WTC11 (cell line): ENCODE measurements around the gene CPLX3. TPM values are rescaled to one million over a fixed set of nuclear protein-coding genes. Genes with fewer than 3 reads are reported as not detected.
A peak's percentile ranks its signal among the peaks of the same experiment; 100 is the strongest.

ENCODE experiments used
- ATAC-seq: fragments of 200-7000 bp; cut with Tn5 transposase; 2 replicates; pipeline ENCODE4 v1.10.0; 2021; ENCODE audit warnings: mild to moderate bottlenecking, moderate library complexity
- CTCF ChIA-PET: fragments of 300-600 bp; sonication (Branson Sonifier 250); formaldehyde crosslinking; loops from one replicate; lab custom pipeline; 2021; ENCODE audit warnings: antibody characterized with exemption; lab: Charles Lee
- POLR2A ChIA-PET: fragments of 350-600 bp; sonication (Branson Sonifier 250); formaldehyde crosslinking; loops from one replicate; lab custom pipeline; 2021; ENCODE audit warnings: antibody characterized with exemption; lab: Charles Lee
- DNase-seq: peaks from one replicate; pipeline ENCODE4 v3.0.0; 2021; ENCODE audit warnings: low spot score
- H3K27ac Mint-ChIP-seq: 2 replicates; pipeline ENCODE4 v1.8.0; 2021; ENCODE audit warnings: mixed read lengths
- H3K27me3 Mint-ChIP-seq: 2 replicates; pipeline ENCODE4 v1.8.0; 2021; ENCODE audit warnings: low read depth, mild to moderate bottlenecking, moderate library complexity, mixed read lengths
- H3K36me3 Mint-ChIP-seq: 2 replicates; pipeline ENCODE4 v1.8.0; 2021; ENCODE audit warnings: mixed read lengths
- H3K4me1 Mint-ChIP-seq: 2 replicates; pipeline ENCODE4 v1.8.0; 2022; ENCODE audit warnings: mixed read lengths
- H3K4me3 Mint-ChIP-seq: 2 replicates; pipeline ENCODE4 v1.8.0; 2021; ENCODE audit warnings: mild to moderate bottlenecking, moderate library complexity, mixed read lengths
- H3K9me3 Mint-ChIP-seq: 2 replicates; pipeline ENCODE4 v1.8.0; 2021; ENCODE audit warnings: mixed read lengths
- ATF1 ChIP-seq: sonication (generic); formaldehyde crosslinking; IDR thresholded peaks from 2 replicates; pipeline ENCODE4 v1.8.1; 2023; ENCODE audit warnings: mild to moderate bottlenecking, moderate library complexity, missing genetic modification reagents
- IRF1 ChIP-seq: sonication (generic); formaldehyde crosslinking; IDR thresholded peaks from 2 replicates; pipeline ENCODE4 v1.8.0; 2023; ENCODE audit warnings: missing genetic modification reagents
- NFATC4 ChIP-seq: fragments of 250-450 bp; sonication (Bioruptor Pico); IDR thresholded peaks from 2 replicates; pipeline ENCODE4 v1.9.0; 2021; ENCODE audit warnings: mild to moderate bottlenecking
- NR3C1 ChIP-seq: sonication (generic); formaldehyde crosslinking; conservative IDR thresholded peaks from 2 replicates; pipeline ENCODE4 v1.8.1; 2023; ENCODE audit warnings: low read depth, mild to moderate bottlenecking, missing genetic modification reagents
- PREB ChIP-seq: sonication (generic); formaldehyde crosslinking; IDR thresholded peaks from 2 replicates; pipeline ENCODE4 v1.8.1; 2022; ENCODE audit warnings: mild to moderate bottlenecking, missing genetic modification reagents, moderate library complexity, borderline replicate concordance
- RORB ChIP-seq: fragments of 250-450 bp; sonication (Bioruptor Pico); IDR thresholded peaks from 2 replicates; pipeline ENCODE4 v1.9.0; 2021; ENCODE audit warnings: mild to moderate bottlenecking
- SP1 ChIP-seq: sonication (generic); formaldehyde crosslinking; conservative IDR thresholded peaks from 2 replicates; pipeline ENCODE4 v1.8.1; 2022; ENCODE audit warnings: missing genetic modification reagents
- TCF7 ChIP-seq: sonication (generic); formaldehyde crosslinking; IDR thresholded peaks from 2 replicates; pipeline ENCODE4 v1.8.0; 2022; ENCODE audit warnings: mild to moderate bottlenecking, low read depth, missing genetic modification reagents, moderate library complexity
- ZNF423 ChIP-seq: fragments of 250-450 bp; sonication (Bioruptor Pico); IDR thresholded peaks from 2 replicates; pipeline ENCODE4 v2.1.2; 2022; ENCODE audit warnings: mild to moderate bottlenecking, moderate library complexity
- total RNA-seq: library from RNA; stranded (reverse); gene quantifications from 3 replicates; pipeline ENCODE4 v1.2.3, GENCODE V29; 2021
- TF ChIP-seq, protein P1 (sequence below): fragments of 250-450 bp; sonication (Bioruptor Pico); IDR thresholded peaks from 2 replicates; pipeline ENCODE4 v1.9.0; 2021; ENCODE audit warnings: mild to moderate bottlenecking
- TF ChIP-seq, protein P2 (sequence below): sonication (generic); formaldehyde crosslinking; conservative IDR thresholded peaks from 2 replicates; pipeline ENCODE4 v1.8.1; 2023; ENCODE audit warnings: mild to moderate bottlenecking, low read depth, missing genetic modification reagents, moderate library complexity
- TF ChIP-seq, protein P3 (sequence below): sonication (generic); formaldehyde crosslinking; IDR thresholded peaks from 2 replicates; pipeline ENCODE4 v1.8.0; 2022; ENCODE audit warnings: mild to moderate bottlenecking, missing genetic modification reagents

The CPLX3 gene
- total RNA-seq, 1 experiment from 2014 or later: 0.09 TPM

DNA sequence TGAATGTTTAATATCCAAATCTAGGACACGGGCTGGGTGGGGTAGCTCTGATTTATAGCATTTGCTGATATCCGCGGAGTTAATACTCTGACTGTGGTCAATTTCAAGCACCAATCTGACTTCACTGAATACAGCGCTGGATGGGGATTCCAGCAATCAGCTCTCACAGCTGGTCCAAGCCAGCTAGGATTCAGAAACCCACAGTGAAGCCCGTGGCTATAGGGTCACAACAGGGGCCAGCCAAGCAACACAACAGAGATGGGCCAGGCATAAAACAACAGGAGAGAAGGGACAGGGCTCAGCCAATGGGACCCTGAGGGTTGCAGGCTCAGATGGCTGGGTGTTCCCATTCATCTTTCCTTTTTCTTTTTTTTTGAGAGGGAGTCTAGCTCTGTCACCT lies 19.1 kb upstream of the CPLX3 start:
- Mint-ChIP-seq H3K27ac (no peak overlapping the region), H3K4me3 (no peak overlapping the region), H3K36me3 (peaks cover under 1% of the 10 kb centered on the region; the same call in 1 of the 2 replicates), H3K27me3 (no peaks in the 10 kb centered on the region), H3K4me1 (peaks cover 6% of the 10 kb centered on the region), H3K9me3 (no peaks in the 10 kb centered on the region)
- CTCF ChIA-PET: interaction anchor here (0.7 to 5.0 kb wide), 8 partner anchors 14 to 172 kb away, joined by 3 to 40 read pairs (median 9); partner anchors contain the start of genes CPLX3 and CSK
- ATAC-seq: no peak
- POLR2A ChIA-PET: interaction anchor here (0.6 to 1.3 kb wide), 2 partner anchors 20 to 229 kb away, joined by 3 read pairs; no protein-coding TSS in a partner anchor
- DNase-seq: no peak
- TF ChIP-seq TCF7 (CRISPR knock-in tag): no peak

DNA sequence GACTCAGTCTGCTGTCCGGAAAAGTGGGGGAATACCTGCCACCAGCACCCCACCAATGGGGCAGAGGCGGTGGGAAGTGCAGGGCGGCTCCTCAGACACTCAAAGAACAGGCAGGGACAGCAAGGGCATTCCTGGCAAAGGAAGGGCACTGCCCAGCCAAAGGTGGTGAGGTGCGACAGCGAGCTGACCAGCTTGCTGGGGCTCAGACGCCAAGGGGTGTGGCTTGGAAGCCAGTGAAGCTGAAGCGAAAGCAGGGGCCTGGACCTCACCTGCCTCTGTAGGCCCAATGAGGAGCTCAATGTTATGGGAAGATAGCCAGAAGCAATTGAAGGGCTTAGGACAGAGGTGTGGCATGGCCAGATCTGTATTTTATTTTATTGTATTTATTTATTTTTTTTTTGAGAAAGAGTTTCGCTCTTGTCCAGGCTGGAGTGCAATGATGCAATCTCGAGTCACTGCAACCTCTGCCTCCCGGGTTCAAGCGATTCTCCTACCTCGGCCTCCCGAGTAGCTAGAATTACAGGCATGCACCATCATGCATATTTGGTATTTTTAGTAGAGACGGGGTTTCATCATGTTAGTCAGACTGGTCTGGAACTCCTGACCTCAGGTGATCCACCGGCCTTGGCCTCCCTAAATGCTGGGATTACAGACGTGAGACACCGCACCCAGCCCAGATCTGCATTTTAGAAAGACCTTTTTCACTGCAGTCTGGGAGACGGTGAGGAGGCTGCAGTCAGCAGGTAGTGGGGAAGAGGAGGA lies 18.2 kb upstream of the CPLX3 start:
- ChIA-PET CTCF (interaction anchor here (0.7 to 5.0 kb wide), 16 partner anchors 8 to 412 kb away, joined by 3 to 40 read pairs (median 7); partner anchors contain the start of genes CPLX3 and CSK), POLR2A (interaction anchor here (0.6 to 1.3 kb wide), 2 partner anchors 21 to 122 kb away, joined by 3 read pairs; no protein-coding TSS in a partner anchor)
- H3K4me1 Mint-ChIP-seq: peaks cover 6% of the 10 kb centered on the region
- ATAC-seq (no peak; the same call in 1 of the 2 replicates), DNase-seq (no peak)
- H3K9me3 Mint-ChIP-seq: no peaks in the 10 kb centered on the region
- TF ChIP-seq NFATC4: no peak
- no peak for TF ChIP-seq SP1
- no peak for TF ChIP-seq PREB (CRISPR knock-in tag)
- no peaks in the 10 kb centered on the region; the same call in 1 of the 2 replicates for H3K36me3 Mint-ChIP-seq
- no peak overlapping the region for H3K4me3 Mint-ChIP-seq
- H3K27me3 Mint-ChIP-seq: no peaks in the 10 kb centered on the region
- H3K27ac Mint-ChIP-seq: no peak overlapping the region

- ATAC-seq: peak; percentile 91
- Mint-ChIP-seq H3K27me3 (no peaks in the 10 kb centered on the region), H3K4me1 (peaks cover 6% of the 10 kb centered on the region), H3K27ac (peak overlapping the region; percentile 38; the same call in 1 of the 2 replicates), H3K36me3 (no peaks in the 10 kb centered on the region; the same call in 1 of the 2 replicates), H3K4me3 (no peak overlapping the region), H3K9me3 (no peaks in the 10 kb centered on the region)
- CTCF ChIA-PET: interaction anchor here (0.9 to 5.0 kb wide), 18 partner anchors 8 to 412 kb away, joined by 3 to 40 read pairs (median 8); no protein-coding TSS in a partner anchor
- POLR2A ChIA-PET: no interaction called here
- peak; percentile 60 for DNase-seq
- TF ChIP-seq RORB (CRISPR knock-in tag) (no peak), NR3C1 (CRISPR knock-in tag) (no peak), ATF1 (CRISPR knock-in tag) (no peak), ZNF423 (no peak), IRF1 (CRISPR knock-in tag) (no peak)
- TF ChIP-seq, protein P1, sequence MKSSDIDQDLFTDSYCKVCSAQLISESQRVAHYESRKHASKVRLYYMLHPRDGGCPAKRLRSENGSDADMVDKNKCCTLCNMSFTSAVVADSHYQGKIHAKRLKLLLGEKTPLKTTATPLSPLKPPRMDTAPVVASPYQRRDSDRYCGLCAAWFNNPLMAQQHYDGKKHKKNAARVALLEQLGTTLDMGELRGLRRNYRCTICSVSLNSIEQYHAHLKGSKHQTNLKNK (CRISPR knock-in tag): no peak
- TF ChIP-seq, protein P2, sequence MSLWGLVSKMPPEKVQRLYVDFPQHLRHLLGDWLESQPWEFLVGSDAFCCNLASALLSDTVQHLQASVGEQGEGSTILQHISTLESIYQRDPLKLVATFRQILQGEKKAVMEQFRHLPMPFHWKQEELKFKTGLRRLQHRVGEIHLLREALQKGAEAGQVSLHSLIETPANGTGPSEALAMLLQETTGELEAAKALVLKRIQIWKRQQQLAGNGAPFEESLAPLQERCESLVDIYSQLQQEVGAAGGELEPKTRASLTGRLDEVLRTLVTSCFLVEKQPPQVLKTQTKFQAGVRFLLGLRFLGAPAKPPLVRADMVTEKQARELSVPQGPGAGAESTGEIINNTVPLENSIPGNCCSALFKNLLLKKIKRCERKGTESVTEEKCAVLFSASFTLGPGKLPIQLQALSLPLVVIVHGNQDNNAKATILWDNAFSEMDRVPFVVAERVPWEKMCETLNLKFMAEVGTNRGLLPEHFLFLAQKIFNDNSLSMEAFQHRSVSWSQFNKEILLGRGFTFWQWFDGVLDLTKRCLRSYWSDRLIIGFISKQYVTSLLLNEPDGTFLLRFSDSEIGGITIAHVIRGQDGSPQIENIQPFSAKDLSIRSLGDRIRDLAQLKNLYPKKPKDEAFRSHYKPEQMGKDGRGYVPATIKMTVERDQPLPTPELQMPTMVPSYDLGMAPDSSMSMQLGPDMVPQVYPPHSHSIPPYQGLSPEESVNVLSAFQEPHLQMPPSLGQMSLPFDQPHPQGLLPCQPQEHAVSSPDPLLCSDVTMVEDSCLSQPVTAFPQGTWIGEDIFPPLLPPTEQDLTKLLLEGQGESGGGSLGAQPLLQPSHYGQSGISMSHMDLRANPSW (CRISPR knock-in tag): no peak
- TF ChIP-seq, protein P3, sequence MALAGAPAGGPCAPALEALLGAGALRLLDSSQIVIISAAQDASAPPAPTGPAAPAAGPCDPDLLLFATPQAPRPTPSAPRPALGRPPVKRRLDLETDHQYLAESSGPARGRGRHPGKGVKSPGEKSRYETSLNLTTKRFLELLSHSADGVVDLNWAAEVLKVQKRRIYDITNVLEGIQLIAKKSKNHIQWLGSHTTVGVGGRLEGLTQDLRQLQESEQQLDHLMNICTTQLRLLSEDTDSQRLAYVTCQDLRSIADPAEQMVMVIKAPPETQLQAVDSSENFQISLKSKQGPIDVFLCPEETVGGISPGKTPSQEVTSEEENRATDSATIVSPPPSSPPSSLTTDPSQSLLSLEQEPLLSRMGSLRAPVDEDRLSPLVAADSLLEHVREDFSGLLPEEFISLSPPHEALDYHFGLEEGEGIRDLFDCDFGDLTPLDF: no peak
These were observed 17.6 kb upstream of the CPLX3 start for GRCh38 chr15:74808840-74809229.
